GM12872 (cell line): ENCODE results near the gene KCNK15.

ENCODE experiments used
- CTCF ChIP-seq: IDR thresholded peaks from 3 replicates; pipeline ENCODE4 v1.5.1; 2011; ENCODE audit warnings: low read depth, mild to moderate bottlenecking, low read length, moderate library complexity; ENCODE audit not compliant: insufficient read depth

Gene KCNK15

GRCh38 chr20:44765701-44766347, 20.2 kb downstream of the KCNK15 start:
- TF ChIP-seq CTCF = no peak

GRCh38 chr20:44768256-44768655, 22.6 kb downstream of the KCNK15 start:
- TF ChIP-seq CTCF = no peak

GRCh38 chr20:44768854-44769480, 23.3 kb downstream of the KCNK15 start:
- TF ChIP-seq CTCF = no peak

GRCh38 chr20:44769481-44769863, 23.8 kb downstream of the KCNK15 start:
- TF ChIP-seq CTCF = no peak

GRCh38 chr20:44770484-44771171, 25.0 kb downstream of the KCNK15 start:
- TF ChIP-seq CTCF = no peak

- no peak for TF ChIP-seq CTCF
These were observed 25.5 kb downstream of the KCNK15 start for GRCh38 chr20:44771172-44771535.

GRCh38 chr20:44772636-44773035, 27.0 kb downstream of the KCNK15 start:
- TF ChIP-seq CTCF = no peak
